Measurements from ENCODE around the gene TGM5.

- no peak for TF ChIP-seq POLR2A (IDR thresholded peaks at IDR 0.05; ENCODE audit: low read length)
- no peak for TF ChIP-seq GATA1 (IDR thresholded peaks at IDR 0.05; ENCODE audit: low read depth, low read length)
Measured at GRCh38 chr15:43190178-43190577, 76.5 kb downstream of the TGM5 start.
